NCI-H2107 treated with DMSO at 0.1 percent for 48 hours (cell line): ENCODE results near the gene SLC34A1.
"Not testable (repeated sequence)": the region's sequence is repeated elsewhere in the genome, so short reads cannot be mapped to it uniquely, and the experiment has no call there.

Source experiments
- DNase-seq: peaks from one replicate; lab custom pipeline; 2025; ENCODE audit not compliant: unreplicated experiment; lab: John Stamatoyannopoulos, UW

The SLC34A1 gene

DNA sequence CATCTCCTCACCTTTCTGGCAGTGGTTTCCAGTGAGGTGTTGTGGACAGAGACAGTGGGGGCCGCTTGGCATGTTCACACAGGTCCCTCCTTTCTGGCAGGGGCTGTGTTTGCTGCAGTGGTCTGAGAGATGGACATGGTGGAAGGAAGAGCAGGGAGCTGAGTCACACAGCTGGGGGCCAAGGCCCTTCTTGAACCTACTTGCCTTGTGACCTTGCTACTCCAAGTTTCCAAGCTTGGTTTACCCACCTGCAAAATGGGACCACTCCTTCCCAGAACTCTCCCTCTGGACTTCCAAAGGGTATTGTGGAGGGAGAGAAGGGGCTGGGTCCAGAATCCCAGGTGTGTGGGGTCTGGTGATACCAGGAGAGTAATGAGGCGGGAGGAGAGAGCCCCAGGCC, 21.1 kb downstream of the SLC34A1 start:
- no peak for DNase-seq

DNA sequence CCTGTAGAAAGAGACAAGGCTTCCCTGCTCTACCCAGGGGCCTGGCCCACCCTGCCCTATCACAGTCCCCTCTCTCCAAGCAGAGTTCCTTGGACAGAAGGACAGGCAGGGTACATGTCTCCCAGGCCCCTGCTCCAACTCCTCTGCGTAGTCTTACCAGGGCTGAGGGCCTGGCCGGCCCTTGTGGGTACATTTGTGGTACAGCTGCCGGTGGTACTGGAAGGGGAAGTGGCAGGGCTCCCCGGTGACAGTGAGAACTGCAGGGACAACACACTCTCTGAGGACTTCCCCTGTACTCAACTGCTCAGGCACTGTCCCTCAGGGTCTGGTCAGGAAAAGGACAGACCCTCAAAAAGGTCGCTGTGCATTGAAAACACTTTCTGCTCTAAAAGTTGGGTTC, 21.6 kb downstream of the SLC34A1 start:
- no peak for DNase-seq

DNA sequence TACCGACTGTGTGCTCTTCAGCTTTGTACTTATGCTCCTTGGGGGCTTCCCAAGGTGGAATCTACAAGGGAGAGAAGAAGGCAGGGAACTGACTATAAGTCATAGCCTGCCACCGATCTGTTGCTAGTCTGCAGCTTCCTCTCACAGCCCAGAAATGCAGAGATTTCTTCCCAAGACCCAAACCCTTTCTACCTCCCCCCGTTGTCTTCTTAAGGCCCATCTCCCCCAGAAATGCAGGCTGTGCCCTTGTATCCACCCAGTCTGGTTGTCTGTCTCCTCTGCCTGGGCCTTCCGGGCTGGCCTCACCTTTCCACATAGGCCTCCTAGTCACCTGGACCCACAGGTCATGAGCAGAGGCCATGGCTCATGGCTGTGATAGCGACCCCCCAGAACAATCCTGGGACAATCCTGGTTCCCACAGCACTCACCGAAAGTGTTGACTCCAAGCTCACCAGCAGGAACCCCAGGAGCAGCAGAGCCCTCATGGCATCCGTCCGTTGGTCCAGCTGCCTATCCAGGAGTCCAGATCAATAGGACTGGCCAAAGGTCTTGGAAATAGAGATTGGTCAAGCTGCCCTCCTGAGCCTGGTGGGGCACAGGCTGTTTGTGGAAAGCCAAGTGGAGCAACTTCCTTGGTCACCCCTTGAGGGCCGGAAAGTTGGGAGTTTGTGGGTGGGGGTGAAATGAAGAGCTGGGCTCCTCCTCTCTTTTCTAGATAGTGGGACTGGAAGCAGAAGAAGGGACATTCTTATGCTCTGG, 25.0 kb downstream of the SLC34A1 start, which contains the start of gene F12:
Gene F12 (minus strand): TSS at position 522 of the 759 bp plus-strand sequence. CDS start 37 bp downstream, at position 485.
- no peak for DNase-seq

DNA sequence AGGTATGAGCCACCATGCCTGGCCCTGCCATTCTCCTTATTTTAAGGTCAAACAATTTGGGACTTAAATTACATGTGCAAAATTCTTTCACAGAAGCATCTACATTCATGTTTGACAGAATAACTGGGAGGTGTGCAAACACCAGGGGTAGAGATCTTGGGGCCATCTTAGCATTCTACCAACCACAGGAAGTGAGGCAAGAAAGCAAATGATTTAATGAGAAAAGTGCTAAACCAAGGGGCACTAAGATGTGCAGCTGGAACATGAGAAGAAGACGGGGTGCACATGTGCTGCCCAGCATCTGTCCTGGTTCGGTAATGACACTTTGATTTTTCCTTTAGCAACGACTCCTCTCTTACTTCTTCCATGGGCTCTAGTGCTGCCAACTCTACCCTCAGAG, 26.3 kb downstream of the SLC34A1 start:
- no peak for DNase-seq

DNA sequence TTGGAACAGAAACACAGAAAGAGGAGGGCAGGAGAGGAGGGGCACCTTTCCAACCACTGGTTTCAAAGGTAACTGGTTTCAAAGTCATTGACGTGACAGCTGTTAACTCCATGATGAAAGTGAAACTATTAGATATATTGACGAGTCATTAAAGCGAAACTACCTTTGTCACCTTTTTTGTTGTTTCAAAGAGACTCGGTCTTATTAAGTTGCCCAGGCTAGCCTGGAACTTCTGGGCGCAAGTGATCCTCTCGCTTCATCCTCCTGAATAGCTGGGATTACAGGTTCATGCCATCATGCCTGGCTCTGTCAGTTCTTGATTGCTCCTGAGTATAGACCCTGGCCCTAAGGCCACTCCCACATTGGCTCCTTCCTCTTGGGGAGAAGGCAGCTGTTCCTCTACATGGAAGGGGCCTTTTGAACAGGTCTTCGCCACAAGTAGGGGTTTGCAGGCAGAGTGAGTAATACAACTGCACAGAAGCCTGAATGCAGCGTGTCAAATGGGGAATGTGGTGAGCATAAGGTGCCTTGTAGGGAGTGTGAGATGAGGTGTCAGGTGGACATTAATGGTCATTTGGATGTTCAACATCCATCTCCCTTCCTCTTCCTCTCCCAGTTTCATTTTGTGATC, 28.5 kb downstream of the SLC34A1 start:
- DNase-seq = no peak

DNA sequence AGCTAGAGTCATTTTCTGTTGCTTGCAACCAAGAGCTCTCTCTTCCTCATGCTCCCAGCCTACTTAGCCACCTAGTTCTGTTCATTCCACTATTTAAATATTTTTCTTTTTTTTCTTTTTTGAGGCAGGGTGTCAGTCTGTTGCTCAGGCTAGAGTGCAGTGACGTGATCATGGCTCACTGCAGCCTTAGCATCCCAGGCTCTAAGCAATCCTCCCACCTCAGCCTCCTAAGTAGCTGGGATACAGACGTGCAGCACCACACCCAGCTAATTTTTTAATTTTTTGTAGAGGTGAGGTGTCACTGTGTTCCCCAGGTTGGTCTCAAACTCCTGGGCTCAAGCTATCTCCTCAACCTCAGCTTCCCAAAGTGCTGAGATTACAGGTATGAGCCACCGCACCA, 30.2 kb downstream of the SLC34A1 start:
- DNase-seq = no peak

DNA sequence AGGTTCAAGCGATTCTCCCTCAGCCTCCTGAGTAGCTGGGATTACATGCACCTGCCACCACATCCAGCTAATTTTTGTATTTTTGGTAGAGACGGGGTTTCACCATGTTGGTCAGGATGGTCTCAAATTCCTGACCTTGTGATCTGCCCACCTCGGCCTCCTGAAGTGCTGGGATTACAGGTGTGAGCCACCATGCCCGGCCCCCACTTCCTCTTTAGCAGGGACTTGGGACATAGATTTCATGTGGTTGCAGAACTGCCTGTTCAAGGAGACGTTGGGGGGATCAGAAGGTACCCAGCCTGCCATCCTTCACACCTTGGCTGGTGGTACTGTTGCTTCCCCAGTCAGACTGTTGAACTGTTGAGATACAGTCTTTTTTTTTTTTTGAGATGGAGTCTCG, 32.8 kb downstream of the SLC34A1 start:
- DNase-seq = not testable (repeated sequence)

DNA sequence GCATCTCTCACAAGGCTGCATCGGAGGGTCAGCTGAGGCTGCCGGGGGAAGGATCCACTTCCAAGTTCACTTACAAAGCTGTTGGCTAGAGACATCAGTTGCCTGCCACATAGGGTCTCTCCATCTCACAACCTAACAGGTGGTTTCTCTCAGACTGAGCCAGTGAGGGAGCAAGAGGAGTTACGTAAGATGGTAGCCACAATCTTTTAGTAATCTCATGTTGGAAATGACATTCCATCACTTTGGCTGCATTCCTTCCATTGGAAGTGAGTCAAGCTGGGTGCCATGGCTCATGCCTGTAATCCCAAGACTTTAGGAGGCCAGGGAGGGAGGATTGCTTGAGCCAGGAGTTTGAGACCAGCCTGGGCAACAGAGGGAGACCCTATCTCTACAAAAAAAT, 34.8 kb downstream of the SLC34A1 start:
- no peak for DNase-seq

DNA sequence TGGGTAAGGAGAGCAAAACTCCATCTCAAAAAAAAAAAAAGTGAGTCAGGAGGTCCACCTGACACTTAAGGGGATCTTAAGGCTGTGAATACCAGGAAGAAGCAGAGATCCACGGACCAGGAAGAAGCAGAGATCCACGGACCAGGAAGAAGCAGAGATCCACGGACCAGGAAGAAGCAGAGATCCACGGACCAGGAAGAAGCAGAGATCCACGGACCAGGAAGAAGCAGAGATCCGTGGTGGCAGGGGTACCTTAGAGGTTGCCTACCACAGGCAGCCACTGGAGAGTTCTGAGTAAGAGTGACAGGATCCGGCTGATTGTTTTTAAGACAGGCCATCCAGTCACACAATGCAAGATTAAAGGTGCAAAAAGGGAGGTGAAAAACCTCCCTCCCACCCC, 36.2 kb downstream of the SLC34A1 start:
- DNase-seq = not testable (repeated sequence)

DNA sequence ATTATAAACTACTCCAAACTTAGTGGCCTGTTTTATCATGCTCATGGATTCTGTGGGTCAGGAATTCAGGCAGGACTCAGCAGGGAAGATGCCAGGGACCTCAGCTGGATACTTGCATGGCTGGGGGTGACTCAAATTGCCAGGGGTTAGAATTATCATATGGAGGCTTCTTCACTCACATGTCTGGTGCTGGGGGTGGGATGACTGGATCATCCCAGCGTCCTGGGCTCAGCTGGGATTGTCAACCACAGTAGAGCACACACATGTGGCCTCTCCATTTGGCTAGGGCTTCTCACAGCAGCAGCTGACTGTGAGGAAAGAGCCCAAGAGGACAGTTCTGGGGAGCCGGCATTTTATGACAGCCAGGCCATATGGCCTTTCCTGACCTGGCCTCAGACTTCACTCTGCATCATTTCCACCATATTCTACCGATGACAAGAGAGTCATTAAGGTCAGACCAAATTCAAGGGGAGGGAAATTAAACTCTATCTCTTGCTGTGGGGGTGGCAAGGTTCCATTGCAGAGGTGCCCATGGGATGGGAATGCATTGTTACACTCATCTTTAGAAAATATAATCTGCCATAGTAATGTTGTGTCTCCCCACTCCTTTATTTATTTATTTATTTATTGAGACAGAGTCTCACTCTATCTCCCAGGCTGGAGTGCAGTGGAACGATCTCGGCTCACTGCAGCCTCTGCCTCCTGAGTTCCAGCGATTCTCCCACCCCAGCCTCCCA, 37.0 kb downstream of the SLC34A1 start:
- DNase-seq = no peak

DNA sequence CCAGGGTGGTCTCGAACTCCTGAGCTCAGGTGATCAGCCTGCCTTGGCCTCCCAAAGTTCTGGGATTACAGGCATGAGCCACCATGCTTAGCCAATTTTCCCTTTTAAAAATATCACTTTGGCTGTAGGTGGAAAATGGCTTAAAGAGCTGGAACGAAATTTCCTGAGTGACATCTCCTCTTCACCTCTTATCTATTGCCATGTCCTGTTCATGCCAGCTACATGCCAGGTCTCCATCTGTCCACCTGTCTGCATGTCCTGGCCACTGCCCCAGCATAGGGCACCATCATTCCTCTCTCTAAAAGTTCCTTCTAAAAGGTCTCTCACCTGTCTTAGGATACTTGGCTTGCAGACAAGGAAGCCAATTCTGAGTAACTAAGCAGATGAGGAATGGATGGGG, 39.4 kb downstream of the SLC34A1 start:
- DNase-seq = no peak

DNA sequence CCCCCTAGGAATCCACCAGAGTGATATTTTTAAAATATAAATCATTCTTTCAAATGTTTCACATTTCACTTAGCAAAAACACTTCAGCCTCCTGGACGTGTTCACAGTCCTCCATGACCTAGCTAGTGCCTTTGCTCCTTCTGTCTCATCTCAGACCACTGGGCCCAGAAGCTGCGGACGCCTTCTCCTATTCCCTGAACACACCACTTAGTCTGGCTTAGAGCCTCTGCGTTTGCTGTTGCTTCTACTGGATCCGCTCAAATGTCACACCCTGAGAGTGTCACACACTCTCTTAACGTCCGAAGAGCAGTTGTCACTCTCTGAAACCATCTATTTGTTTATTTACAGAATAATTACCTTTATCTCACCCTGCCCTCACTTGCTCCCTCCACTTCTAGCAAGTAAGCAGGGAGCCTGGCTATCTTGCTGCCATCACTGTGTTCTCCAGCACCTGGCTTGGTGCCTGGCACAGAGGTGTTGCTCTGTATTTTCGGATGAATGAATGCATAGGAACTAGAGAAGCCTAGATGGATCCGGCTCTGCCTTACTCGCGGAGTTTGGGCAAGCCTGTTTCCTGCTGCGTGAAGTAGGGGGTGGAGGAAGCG, 41.1 kb downstream of the SLC34A1 start:
- no peak for DNase-seq

DNA sequence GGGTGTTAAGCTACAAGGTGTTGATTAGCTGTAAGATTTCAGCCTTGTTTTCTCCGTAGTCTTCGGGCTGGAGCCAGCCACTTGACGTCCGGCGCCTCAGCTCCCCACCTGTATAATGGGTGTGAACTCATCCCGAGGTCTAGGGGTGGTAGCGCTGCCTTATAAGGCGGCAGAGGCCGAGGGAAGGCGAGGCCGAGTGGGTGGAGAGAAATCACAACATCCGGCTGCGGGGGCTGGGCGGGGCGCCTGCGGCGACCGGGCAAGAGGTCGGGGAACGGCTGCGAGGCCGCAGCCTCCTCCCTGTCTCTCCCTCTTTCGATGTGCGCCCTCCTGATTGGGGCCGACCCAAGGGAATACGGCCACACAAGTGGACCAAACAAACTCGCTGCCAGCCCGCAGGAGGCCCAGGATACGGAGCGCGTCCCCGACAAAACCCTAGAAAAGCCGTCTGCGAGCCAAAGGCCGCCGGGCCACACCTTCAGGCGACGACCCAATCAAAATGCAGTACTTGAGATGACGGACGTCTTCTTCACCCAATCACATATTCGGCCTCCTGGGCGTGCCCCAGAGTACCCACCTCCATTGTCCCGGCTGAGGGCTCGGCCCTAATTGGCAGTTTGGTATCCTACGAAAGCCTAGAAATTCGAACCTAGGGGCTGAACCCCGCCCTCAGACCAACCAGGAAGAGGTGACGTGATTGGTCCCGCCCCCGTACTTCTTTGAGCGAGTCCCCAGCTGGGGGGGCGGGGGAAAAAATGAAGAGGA, 41.7 kb downstream of the SLC34A1 start:
- DNase-seq = peak; percentile 97

DNA sequence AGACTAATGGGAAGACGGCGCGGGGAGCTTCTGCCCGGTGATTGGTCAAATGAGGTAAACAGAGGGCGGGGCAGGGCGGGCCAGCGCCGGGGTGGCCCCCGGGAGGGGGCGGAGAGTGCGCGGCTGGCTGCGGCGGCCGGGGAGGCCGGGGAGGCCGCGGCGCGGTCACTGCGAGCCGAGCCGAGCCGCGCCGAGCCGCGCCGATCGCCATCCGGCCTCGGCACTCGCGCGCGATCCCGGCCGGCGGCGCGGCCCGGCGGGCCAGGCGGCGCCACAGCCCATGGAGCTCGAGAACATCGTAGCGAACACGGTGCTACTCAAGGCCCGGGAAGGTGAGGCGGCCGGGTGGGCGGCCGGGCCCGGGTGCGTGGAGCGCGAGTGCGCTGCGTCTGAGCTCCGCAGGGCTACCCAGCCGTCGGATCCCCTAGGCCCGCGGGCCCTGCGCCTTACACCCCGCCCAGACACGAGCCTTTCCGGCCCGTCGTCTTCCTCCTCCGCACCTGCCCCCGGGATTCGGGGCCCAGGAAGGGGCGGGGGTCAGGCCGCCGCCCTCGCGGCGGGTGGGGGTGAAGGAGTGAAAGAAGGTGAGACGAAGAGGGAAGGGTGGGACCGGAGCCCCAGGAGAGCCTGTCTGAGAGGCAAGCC, 42.5 kb downstream of the SLC34A1 start, which contains the start of gene GRK6:
Gene GRK6 (plus strand): TSS at position 111 of the 645 bp plus-strand sequence. CDS start 170 bp downstream, at position 281.
- no peak for DNase-seq

DNA sequence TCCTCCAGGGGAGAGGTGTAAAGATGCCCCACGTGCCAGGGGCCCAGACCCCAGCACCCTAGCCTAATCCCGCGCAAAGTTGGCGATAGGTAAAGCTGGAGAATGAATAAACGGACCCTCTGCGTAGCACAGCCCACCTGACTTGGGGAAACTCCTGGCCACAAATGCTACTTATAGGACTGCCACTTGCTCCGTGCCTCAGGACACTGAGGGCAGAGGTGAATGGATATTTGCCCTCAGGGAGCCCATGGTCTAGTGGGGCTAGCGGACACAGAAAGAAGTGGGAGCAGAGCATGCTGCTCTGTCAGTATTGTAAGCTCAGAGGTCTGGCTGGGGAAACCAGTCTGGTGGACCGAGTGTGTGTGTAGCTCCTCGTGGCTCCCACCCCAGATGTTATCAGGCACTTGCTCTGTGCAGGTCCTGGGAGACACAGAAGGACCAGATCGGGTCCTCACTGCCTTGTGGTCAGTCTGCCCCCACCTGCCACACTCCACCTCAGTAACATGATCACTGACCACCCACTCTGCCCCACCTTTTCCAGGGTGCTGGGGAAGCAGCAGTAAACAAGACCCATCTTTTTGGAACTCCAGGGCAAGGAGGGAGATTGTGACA, 43.1 kb downstream of the SLC34A1 start:
- DNase-seq = no peak

DNA sequence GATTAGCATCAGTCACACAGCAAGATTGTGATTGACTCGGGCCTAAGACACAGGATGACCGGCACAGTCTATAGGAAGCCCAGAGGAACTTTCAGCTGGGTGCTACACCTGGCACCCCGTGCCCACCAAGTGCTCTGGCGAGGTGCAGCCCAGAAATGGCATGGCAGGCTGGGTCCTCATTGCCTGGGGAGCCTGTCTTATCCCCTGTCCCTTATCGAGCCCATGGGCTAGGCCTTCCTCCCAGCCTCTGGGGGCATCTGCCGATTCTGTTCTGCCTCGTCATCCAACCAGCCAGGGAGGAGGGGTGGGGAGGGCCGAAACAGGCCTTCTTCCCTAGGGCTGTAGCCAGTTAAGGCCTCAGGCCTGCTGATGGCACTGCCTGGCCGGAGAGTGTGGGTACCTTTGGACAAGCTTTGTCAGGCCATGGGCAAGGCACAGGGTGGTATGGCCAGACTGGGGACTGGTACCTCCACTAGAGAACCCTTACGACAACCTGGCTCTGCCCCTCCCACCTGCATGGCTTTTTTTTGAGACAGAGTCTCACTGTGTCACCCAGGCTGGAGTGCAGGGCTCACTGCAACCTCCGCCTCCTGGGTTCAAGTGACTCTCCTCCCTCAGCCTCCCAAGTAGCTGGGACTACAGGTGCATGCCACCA, 43.8 kb downstream of the SLC34A1 start:
- DNase-seq = no peak

DNA sequence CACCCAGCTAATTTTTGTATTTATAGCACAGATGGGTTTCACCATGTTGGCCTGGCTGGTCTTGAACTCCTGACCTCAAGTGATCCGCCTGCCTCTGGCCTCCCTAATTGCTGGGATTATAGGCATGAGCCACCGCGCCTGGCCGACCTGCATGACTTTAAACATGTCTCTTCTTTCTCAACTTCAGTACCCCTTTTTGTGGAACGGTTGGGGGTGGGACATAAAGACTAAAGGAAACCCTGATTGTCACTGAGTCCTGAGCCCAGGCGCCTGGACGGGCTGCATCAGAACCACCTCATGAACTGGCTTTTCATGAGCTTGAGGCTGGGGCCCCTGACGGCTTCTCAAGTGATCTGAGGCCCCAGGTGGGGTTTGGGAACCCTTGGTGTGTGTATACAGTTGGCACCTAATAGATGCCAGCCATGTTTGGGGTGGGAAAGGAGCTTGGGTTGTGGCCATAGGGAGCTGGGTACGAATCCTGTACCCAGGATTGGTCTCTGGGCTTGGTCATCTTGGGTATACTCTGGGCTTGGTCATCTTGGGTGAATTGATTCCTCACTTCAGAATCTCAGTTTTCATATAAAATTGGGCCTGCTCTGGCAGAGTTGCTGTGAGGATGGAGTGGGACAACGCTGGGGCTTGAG, 44.5 kb downstream of the SLC34A1 start:
- no peak for DNase-seq

DNA sequence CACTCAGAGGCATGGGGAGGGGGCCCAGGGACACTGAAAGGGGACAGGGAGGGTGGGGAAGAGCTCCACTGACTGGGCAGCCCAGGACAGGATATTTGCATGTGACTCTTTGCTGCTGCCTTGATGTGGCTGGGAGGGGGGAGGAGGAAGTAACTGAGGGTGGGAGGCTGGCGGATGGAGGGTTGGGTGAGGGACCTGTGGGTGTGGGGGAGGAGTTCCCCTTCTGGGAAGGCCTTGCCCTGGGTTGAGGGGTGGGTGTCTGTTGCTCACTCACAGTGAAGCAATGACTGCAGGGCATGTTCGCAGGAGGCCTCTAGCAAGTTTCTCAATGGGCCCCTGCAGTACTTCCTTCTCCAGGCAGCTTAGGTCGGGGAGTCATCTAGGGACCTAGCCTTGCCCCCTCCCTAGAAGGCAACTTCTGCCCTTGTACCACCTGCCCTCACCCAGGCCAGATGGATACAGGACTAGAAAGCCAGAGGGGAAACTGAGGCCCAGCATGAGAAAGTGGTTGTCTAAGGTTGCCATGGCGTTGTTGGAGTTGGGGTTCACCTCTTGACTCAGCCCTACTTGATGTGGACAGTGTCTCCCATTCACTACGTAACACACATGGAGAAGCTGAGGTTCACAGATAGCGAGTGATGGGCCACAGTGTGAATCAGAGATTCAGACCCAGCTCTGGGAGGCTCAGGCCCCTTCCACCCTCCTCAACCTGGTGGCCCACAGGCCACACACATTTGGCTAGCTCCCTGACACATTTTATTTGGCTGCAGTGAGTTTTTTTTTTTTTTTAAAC, 45.2 kb downstream of the SLC34A1 start:
- no peak for DNase-seq
